ENCODE results near the gene APP.

- TF ChIP-seq, protein P1, sequence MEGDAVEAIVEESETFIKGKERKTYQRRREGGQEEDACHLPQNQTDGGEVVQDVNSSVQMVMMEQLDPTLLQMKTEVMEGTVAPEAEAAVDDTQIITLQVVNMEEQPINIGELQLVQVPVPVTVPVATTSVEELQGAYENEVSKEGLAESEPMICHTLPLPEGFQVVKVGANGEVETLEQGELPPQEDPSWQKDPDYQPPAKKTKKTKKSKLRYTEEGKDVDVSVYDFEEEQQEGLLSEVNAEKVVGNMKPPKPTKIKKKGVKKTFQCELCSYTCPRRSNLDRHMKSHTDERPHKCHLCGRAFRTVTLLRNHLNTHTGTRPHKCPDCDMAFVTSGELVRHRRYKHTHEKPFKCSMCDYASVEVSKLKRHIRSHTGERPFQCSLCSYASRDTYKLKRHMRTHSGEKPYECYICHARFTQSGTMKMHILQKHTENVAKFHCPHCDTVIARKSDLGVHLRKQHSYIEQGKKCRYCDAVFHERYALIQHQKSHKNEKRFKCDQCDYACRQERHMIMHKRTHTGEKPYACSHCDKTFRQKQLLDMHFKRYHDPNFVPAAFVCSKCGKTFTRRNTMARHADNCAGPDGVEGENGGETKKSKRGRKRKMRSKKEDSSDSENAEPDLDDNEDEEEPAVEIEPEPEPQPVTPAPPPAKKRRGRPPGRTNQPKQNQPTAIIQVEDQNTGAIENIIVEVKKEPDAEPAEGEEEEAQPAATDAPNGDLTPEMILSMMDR (IDR thresholded peaks at IDR 0.05; ENCODE audit: low read length) = no peak
- TF ChIP-seq EZH2phosphoT487 (IDR thresholded peaks at IDR 0.05; ENCODE audit: low read length) = no peak
Observed at GRCh38 chr21:26125433-26126167, 45.0 kb downstream of the APP start.
